ENCODE results near the gene TYRP1. TPM values are rescaled to one million over a fixed set of nuclear protein-coding genes. Genes with fewer than 3 reads are reported as not detected.

TYRP1 gene
- total RNA-seq, 1 donor from 2014 or later, result not detected

GRCh38 chr9:12730198-12730597 is 37.0 kb downstream of the TYRP1 start:
- ATAC-seq, result no peak
- DNase-seq (ENCODE audit: low spot score), result no peak

- ATAC-seq (no peak), DNase-seq (ENCODE audit: low spot score) (no peak)
Measured at GRCh38 chr9:12730927-12731326, 37.7 kb downstream of the TYRP1 start.

- DNase-seq (ENCODE audit: low spot score), result no peak
- no peak for ATAC-seq
Measured at GRCh38 chr9:12732971-12733370, 39.8 kb downstream of the TYRP1 start.

DNA sequence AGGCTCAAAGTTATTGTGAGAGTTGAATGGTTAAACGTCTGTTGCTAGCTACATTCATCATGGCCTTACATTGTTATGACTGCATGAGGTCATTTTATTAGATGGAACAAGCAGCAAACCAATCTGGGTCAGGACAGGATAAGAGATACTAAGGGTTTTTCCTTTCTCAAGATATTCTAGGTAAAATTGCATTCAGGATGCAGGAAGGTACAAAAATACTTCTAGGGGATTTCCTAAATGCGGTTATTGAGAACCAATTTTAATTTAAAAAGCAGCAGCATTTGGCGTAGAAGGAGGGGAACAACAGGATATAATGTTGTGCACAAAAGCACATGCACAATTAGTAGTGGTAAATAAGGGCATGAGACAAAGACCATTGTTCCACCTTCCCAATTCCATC is 42.5 kb downstream of the TYRP1 start:
- ATAC-seq (no peak), DNase-seq (ENCODE audit: low spot score) (no peak)

DNA sequence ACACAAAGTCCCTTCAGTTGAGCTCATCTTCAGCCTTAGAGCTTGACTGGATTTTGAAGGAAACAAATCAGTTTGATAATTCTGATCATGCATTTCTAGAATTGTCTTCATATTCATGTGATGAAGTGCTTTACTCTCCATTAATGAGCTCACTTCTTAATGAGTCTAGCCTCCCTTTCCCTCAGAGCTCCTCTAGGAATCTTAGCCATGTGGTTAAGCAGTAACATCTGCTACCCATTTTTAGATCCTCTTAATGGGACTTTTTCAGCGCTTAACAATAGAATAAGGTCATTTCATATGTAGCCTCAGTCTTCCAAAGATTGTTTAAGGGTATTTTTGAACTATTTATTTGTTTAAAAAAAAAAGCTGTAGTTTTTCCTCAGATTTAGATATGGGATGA is 44.7 kb downstream of the TYRP1 start:
- no peak for DNase-seq (ENCODE audit: low spot score)

DNA sequence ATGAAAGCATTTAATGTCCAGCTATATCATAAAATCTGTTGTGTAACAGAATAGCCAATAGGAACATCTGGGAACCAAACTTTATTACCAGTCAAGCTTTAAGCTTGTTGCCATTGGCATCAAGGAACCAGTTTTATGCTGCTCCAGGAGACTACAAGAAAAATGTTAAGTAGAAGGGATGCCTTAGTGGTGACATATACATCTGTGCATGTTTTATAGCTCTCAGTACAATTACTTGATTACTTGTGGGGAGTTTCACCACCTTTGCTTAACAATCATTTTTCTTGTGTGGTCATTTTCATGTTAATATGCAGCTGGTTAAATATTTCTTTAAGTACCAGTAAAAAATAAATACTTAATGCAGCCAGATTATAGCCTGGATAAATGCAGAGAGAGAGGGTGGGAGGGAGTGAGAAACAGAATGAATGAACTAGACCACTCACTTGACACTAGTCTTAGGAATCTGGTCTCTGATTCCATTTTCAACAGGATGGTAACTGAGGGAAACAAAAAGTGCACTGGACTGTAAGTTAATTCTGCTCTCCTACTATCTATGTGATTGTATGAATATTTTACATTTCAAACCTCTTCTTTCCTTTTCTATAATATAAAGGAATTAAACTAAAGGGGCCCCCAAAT is 45.9 kb downstream of the TYRP1 start:
- no peak for ATAC-seq

More for the DNA sequence above, 44.7 kb downstream of the TYRP1 start:
- ATAC-seq, result no peak

DNA sequence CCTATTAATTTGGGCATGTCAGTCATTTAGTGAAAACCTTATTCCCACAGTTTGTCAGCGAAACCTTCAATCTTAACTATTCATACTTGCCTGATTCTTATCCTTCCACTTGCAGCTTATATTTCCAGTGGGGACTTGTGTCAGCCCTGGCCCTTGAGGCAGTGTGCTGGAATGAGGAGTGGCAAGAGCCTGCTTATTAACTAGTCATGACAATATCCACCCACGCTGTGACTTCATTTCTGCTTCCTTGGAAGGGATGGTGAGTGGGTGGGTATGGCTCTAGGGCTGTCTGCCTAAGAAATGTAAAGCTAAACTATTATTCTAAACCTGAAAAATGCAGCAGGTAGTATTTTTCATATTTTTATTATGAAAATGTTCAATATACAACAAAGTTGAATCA is 47.7 kb downstream of the TYRP1 start:
- ATAC-seq (no peak), DNase-seq (ENCODE audit: low spot score) (no peak)

More for the DNA sequence above, 45.9 kb downstream of the TYRP1 start:
- DNase-seq (ENCODE audit: low spot score), result no peak

DNA sequence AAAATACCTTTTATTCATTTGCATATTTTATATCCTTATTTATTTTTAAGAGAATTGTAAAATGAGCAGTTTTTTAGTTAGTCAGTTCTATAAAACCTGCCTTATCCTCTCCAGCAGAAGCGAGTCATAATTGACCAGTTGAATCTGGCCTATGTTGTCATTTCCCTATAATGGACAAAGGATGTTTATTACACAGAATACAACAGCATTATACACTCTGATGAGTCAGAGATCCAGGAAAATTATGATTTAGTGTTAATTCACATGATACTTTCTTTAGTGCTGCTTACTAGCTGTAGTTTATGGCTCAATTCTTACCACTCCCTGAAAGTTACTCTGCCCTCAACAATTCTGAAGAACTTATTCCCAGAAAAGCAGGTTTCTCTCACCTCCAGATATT is 54.8 kb downstream of the TYRP1 start:
- ATAC-seq (no peak), DNase-seq (ENCODE audit: low spot score) (no peak)

DNA sequence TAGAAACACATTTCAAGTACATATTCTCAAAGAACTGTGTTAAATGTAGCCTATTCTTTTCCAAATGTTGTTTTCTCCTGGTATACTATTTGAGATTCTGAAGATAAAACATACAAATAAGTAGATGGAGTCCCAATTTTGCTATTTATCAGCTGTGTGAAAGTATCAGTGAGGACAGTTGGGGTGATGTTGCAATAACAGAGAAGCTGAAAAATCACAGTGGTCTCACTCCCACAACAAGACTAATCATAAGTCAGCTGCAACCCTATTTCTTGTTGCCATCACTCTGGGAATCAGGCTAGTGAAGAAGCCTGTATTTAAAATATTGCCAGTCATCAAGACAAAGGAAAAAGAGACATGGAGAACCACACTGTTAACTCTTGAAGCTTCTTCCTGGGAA is 55.8 kb downstream of the TYRP1 start:
- no peak for DNase-seq (ENCODE audit: low spot score)
- ATAC-seq, result no peak

DNA sequence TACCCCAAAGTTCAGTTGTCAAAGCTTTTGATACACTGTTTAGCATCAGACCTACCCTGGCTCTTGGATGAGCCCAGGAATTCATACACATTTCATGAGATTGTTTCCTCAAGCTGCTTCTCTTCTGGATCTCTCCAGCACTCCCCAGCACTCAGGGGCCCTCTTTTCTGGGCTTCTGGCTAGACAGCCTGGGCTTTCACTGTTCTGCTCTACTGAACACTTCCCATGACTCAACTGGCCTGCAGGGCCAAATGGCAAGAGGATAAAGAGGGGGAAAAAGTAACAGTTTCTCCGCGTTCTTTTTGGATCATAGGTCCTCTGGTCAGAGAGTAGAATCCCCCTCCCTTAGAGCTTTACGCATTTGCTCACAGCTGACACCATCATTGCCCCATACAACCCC is 60.7 kb downstream of the TYRP1 start:
- ATAC-seq (no peak), DNase-seq (ENCODE audit: low spot score) (no peak)

- ATAC-seq (peak; percentile 68), DNase-seq (ENCODE audit: low spot score) (no peak)
Measured at GRCh38 chr9:12759761-12760160, 66.6 kb downstream of the TYRP1 start.

Other genes with a start within 250 kb of the TYRP1 start
- gene LURAP1L, start 81.6 kb downstream of the TYRP1 start, total RNA-seq, result 12.7 TPM